Epithelial cell of prostate (primary cell): ENCODE data around the gene KCNQ5.
"Not testable (repeated sequence)": the region's sequence is repeated elsewhere in the genome, so short reads cannot be mapped to it uniquely, and the experiment has no call there.

Experiments
- DNase-seq: peaks from one replicate; pipeline ENCODE4 v3.0.0-alpha.2; 2011; ENCODE audit warnings: low read depth, low spot score
- H3K27ac ChIP-seq: fragments of 450-650 bp; 2 replicates; pipeline ENCODE4 v1.5.1; 2017; ENCODE audit warnings: mild to moderate bottlenecking

The KCNQ5 gene

DNA sequence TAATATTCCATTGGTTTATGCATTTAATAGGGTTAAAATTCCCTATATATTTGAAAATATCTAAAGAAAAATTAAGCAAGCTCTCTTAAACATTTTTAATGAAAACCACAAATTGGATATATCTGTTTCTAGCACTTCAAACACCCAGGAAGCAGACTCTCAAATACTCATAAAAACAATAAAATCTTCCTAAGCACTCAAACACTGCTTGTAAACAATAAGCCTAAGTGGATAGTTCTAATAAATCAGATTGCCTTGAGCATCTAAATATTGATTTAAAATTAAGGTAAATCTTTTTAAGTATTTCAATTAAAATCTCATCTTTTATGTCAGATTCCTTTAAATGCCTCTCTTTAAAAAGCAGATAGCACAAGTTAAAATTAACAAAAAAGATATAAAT is 254.4 kb downstream of the KCNQ5 start:
- DNase-seq, result no peak

DNA sequence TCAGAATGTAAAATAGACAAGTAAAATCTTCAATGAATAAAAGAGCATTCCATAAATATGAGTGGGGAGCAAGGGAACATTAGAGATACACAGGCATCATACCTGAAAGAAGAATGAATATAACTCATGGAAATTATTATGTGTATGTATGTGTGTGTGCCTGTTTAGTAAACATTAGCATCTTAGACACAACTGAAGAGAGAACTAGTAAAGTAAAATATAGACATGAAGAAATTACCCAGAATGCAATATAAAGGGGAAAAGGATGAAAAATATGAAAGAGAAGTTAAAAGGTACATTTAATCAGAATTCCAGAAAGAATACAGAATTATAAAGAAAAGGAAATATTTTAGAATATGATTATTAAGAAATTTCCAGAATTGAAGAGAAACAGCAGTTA is 264.3 kb downstream of the KCNQ5 start:
- H3K27ac ChIP-seq, result no peak overlapping the region
- no peak for DNase-seq

More for the DNA sequence above, 254.4 kb downstream of the KCNQ5 start:
- H3K27ac ChIP-seq, result no peak overlapping the region

DNA sequence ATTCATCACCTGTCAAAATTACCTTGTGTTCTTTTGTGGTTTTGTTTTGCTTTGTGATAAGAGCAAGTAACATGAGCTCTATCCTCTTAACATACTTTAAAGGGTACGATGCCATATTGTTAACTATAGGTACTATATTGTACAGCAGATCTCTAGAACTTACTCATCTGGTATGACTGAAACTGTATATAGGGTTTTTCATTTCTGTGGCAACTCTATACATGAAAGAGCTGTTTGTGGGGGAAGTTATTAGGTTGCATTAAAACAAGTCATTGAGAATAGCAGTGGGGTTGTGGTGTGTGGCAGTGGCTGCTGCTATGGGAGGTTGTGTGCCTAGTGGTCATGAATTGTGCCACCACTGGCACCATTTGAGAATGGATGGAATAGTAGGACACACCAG is 268.4 kb downstream of the KCNQ5 start:
- no peak overlapping the region for H3K27ac ChIP-seq
- no peak for DNase-seq

DNA sequence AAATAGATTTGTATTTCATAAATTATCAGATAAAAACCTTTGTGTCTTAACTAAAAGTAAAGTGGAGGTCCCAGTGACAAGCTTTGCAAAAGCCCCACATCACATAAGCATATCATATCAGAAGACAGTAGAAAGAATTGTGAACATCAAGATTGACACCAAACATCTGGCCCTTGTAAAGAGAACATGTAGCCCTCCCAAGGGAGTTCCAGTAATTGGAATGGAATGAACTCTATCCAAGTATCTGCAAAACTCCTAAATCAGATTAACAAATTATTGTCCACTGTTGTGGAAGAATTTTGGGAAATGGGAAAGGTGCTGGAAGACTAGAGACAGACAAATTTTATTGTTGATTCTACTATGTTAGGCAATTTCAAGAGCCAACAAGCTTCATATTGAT is 268.8 kb downstream of the KCNQ5 start:
- DNase-seq, result no peak

DNA sequence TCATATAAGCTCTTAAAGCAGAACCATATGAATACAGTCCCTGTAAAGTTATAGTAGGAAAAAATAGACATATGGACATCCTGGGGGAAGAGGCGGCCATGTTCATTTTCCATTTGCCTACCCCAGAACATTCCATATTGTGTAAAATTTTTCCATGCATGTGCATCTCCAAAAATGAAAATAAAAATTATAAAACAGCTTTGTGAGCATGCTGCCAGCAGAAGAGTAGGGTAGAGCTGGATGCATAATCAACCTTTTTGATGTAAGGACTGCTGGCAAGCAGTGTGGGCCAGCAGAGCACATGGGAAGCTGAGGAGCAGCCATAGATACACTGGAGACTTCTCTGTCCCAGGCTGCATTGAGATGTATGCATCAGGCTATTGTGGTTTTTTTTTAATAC is 271.0 kb downstream of the KCNQ5 start:
- H3K27ac ChIP-seq, result no peak overlapping the region
- DNase-seq, result no peak

More for the DNA sequence above, 268.8 kb downstream of the KCNQ5 start:
- H3K27ac ChIP-seq, result no peak overlapping the region

DNA sequence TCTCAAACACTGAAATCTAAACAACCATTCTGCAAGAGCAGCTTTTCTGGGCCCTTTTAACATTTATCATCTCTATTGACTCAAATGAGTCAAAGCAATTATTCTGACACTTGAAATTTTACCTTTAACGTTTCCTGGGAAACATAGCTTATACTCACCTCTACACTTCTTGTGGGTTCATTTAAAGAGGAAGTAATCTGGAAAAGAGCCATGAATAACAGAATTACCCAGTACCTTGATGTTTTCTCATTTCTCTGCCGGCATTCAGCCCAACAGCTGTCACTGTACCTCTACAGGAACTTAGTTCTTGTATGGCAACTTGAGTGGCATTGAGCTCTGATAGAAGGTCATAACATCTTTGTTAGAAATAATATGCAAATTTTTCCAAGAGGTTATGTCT is 272.2 kb downstream of the KCNQ5 start:
- DNase-seq, result peak; percentile 22
- no peak overlapping the region for H3K27ac ChIP-seq

DNA sequence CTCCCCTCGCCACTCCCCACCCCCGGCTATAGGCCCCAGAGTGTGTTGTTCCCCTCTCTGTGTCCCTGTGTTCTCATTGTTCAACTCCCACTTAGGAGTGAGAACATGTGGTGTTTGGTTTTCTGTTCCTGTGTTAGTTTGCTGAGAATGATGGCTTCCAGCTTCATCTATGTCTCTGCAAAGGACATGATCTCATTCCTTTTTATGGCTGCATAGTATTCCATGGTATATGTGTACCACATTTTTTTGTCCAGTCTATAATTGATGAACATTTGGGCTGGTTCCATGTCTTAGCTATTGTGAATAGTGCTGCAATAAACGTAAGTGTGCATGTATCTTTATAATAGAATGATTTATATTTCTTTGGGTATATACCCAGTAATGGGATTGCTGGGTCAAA is 276.4 kb downstream of the KCNQ5 start:
- DNase-seq, H3K27ac ChIP-seq: not testable (repeated sequence)

DNA sequence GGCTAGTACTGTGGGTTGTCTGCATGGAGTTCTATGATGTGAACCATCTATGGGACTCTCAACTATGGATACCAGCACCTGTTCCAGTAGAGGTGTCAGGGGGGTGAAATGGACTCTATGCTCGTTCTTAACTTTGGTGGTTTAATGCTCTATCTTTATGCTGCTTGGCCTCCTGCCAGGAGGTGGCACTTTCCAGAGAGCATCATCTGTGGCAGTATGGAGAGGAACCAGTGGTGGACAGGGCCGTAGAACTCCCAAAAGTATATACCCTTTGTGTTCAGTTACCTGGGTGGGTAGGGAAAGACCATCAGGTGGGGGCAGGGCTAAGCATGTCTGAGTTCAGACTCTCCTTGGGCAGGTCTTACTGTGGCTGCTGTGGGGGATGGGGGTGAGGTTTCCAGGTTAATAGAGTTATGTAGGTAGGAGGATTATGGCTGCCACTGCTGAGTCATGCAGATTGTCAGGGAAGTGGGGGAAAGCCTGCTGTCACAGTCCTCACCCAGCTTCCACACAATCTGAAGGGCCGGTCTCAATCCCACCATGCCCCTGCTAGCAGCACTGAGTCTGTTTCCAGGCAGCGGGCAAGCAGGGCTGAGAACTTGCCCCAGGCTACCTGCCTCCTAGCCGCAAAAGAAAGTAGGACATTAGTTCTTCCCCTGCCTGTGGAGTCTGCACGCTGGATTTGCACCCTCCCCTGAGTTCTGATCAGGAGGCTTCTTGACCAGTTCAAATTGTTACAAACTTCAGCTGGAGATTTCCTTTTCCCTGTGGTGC is 284.0 kb downstream of the KCNQ5 start:
- no peak overlapping the region for H3K27ac ChIP-seq
- DNase-seq, result no peak

DNA sequence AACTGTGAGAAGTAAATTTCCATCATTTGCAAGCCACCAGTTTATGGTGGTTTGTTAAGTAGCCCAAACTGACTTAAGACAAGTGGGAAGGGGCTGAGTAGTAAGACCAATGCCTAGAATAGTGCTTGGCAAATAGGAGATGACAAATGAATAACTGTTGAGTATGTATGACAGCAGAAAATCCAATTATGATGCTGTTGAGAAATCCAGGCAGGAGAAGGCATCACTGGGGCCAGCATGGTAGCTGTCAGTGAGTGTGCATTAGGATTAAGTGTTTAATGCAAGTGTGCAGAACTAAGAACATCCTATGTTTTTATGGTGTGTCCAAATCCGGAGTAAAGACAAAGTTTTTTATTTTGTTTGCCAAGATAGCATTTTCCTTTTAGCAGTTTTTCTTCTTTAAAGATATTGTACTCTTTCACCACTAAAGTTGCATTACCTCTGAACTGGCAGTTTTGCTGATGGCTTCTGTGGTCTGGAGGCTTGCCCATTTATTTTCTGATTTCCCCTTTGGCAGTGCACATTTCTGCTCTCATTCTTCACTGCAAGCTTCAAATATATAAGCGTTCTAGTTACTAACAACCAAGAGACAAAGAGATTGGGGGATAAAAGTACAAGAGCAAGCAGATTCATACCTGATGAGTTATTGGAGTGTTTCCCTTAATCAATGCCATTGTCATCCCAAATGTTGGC is 289.7 kb downstream of the KCNQ5 start:
- H3K27ac ChIP-seq, result no peak overlapping the region
- no peak for DNase-seq

DNA sequence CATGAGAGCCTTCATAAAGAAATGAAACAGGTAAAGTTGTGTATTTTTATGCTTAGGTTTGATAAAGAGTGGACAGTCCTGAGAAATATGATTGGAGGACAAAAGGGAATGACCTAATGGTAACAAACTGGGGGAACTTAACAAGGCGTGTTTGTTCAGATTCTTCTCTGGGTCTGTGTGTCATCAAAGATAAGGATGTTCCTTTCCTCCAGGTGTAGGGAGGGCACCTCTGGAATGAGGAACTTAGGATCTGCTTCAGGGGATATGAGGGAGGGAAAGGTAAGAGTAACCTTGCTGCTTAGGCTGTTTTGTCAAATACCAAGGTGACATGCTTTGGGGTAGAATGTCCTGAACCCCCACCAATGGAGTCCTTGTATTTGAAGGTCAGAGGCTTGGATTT is 291.9 kb downstream of the KCNQ5 start:
- no peak for DNase-seq
- H3K27ac ChIP-seq, result peak overlapping the region; percentile 33

DNA sequence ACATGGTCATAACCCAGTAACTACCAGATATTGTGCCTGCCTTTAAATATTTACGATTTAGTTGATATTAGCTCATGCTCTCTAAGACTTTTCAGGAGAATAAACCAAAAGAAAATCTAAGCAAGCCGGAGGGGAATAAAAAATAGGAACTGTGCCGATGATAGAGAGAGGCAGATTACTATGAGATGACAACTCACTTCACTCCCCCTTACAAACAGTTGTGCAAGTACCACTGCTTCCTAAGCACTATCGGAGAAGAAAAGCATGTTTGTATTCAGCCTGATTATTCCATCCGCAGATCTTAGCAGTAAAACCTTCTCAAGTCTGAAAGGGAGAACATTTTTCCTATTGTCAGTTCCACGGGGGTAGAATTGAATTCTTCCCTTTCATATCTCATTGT is 294.4 kb downstream of the KCNQ5 start:
- no peak overlapping the region for H3K27ac ChIP-seq
- DNase-seq, result no peak

DNA sequence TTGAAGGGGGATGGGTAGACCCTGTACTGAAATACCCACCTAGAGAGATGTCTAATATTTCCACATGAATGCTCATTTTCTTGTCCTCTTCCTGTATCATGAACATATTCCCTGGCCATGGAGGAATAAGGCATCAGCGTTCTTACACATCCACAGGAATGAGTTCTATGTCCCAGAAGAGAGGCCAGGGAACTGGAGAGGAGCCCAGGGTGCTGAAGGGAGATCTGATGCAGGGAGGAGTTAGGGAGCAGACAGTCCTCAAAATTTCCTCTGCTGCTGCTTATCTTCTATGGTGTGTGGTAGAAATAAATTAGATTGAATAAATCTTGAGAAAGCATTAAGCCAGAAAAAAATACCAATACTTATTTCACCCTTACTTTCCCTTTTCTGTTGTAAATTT is 295.0 kb downstream of the KCNQ5 start:
- H3K27ac ChIP-seq, result no peak overlapping the region
- no peak for DNase-seq

DNA sequence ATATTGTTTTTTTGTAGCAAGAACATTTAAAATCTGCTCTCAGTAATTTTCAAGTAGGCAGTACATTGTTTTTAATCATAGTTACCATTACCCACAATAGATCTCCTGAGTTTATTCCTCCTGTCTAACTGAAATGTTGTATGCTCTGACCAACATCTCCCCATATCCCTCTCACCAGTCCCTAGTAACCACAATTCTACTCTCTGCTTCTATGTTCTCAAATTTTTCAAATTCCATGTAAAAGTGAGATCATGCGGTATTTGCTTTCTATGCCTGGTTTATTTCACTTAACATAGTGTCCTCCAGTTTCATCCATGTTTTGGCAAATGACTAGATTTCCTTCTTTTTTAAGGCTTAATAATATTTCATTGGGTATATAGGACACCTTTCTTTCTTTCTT is 300.5 kb downstream of the KCNQ5 start:
- DNase-seq, result no peak

DNA sequence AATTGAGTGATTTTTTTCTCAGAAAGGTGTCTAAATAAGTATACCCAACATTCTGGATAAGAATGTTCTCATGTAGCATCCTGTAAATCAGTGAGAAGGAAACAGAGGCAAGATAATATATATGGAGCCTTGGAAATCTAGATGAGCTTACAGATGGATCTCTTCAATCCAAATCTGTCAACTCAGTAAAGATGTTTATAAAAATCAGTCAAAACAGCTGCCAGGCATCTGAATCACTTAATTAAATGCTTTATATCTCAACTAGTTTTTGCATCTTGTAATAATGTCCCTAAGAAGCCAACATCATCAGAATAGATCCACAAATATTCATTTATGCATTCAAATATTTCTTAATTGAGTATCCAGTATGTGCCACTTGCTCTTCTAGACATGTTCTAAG is 303.3 kb downstream of the KCNQ5 start:
- no peak overlapping the region for H3K27ac ChIP-seq
- DNase-seq, result no peak

More for the DNA sequence above, 300.5 kb downstream of the KCNQ5 start:
- no peak overlapping the region for H3K27ac ChIP-seq

DNA sequence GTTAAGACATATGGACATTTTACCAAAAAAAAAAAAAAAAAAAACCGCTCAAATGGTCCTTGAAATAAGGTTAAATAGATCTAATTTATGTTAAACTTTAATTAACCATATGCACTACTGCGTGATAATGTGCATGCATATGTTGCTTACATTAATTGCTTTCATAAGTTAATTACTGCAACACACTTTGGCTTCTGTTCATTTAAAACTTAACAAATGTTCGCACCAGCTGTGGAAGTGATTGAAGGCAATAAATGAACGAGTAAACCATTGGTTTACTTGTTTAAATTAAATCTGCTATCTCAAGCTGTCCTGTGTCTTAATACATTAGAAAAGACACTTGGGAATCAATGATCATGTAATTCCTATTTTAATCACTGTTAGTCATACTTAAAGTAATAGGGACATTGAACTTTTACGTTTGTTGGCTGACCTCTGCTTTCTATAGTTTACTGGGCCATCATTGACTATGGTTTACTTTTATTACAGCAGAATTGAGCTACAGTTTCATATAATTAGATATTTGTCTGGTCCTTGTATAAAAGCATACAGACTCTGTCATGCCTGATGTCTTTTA is 308.8 kb downstream of the KCNQ5 start:
- DNase-seq, result no peak
- H3K27ac ChIP-seq, result no peak overlapping the region

DNA sequence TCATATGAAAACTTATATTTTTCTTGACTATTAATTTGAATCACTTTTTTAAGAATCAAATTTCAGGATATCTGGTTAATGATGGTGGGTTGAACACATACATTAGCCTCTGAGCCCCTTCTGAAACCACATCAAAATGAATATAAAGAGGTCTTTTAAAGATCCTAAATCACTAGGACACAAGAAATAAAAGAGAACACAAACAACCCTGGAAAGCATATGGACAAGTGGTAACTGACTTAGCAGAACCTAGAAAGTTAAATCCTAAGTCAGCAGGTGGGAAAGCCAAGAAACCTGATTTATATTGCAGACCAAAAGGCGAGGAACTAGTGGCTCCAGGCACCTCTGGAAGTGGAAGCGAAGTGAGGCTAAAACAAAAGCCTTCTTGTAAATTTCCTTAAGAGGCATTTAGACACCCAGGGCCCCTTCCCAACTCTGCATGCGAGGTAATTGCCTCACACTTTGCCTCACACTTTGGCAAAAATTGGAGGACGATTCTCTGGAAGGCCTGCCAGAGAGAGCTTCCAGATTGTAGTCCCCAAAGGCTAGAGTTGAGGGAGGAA is 309.5 kb downstream of the KCNQ5 start:
- DNase-seq, result no peak
- H3K27ac ChIP-seq, result no peak overlapping the region

DNA sequence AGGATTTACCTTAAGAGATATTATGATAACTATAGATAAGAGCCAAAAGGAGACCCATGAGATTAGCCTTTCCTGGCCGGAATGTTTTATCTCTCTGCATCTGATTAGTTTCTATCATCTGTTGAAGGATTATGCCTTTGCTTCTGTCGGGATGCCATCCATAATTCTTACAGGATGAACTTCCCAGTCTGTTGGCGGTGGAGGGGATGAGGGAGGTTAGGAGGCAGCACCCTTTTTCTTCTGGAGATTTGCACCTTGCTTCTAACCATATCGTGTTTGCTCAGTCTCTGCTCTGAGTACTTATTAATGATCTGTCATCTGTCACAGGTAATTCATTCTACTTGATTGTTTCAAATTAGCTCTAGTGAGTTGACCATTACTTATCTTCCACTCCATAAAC is 311.4 kb downstream of the KCNQ5 start:
- DNase-seq, result no peak
- H3K27ac ChIP-seq, result no peak overlapping the region

DNA sequence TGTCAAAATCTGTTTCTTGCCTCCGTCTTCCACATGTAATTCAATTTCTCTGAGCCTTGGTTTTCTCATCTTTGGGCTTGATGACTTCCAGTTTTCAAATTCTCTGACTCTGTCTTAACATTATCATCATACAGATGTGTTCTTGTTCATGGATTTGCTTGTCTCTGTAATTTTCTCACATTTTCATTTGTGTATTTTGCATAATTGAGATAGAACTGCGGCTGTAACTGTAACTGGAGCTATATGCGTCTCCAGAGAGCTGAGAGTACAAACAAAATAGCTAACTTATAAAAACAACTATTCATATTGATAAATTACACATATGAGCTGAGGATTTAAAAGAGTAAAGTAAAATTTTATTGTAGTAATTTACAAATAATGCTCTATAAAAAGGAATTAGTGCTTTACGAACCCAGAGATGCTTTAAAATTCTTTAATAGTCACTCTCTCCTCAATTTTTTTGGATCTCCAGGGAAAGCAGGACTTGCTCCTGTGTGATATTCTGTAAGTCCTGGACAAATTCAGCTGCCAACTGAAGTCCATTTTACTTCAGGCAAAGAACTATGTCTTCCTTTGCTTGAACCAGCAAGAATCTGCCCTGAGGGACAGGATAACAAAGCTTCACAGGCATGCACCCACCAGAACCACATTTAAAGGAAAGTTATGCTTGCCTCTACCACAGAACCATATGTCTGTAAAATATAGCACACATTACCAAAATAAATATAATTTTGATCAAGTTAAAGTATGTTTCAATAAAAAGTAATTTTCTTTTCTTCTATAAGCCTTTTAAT is 315.1 kb downstream of the KCNQ5 start:
- no peak overlapping the region for H3K27ac ChIP-seq
- DNase-seq, result no peak

DNA sequence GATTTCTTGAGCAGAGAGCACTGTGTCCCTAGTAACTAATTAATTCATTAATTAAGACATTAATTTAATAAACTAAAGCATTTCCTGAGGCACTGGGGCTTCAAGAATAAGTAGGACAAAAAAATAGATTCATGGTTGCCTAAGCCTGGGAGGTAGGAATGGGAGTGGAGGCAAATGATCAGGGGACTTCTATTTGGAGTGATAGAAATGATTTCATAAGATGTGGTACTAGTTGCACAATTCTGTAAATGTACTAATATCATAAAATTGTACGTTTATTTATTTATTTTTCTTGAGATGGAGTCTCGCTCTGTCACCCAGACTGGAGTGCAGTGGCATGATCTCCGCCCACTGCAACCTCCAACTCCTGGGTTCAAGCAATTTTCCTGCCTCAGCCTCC is 316.2 kb downstream of the KCNQ5 start:
- no peak overlapping the region for H3K27ac ChIP-seq
- no peak for DNase-seq

DNA sequence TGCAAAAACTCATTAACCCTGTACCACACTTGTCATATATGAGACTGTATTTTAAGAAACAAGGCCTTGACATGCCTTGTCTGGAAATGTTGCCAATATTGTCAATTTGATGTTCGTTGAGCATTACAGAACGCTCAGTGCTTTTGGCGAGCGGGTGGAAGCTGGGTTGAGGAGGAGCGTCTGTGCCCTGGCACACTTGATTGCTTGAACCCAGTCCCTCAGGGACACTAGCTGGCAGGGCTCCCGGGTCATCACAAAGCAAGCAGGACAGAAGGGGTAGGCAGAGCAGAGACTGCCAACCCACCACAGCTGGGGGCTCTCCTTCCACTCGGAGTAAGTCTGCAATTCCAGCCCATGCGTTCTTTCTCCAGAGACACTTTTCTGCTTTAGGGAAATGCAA is 317.1 kb downstream of the KCNQ5 start:
- no peak overlapping the region for H3K27ac ChIP-seq
- no peak for DNase-seq
